ENCODE results near the gene ARHGAP26.

ARHGAP26 gene

DNA sequence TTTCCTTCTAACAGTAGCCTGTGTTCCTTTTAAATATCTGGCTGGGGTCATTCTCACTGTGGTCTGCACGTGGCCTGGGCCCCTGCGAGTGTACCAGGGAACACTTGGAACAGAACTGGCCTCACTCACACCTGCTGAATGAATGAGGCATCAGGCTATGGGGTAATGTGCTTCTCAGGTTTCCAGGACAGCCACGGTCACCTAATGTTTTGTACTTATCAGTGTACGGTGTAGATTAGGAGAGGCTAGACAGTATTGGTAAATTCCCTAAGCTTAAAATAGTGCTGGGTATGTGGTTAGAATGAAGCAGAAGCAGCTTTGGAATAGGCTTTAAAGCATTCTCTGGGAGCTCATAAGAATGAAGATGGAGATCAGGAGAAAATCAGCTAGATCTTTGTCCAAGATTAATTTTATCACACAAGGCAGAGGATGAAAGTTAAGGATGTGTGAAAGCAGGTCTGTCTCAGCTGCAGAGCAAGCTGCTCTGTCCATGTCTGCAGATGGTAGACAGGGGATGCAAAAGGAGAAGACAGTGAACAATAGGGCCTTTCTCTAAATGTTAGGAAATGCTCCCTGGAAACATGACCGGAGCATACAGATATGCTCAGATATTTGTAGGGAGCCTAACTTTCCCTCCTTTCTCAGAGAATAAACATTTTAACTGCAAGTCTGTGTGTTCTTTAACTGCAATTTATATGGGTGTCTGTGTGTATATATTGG is 365.8 kb downstream of the ARHGAP26 start:
- TF ChIP-seq, protein P1, sequence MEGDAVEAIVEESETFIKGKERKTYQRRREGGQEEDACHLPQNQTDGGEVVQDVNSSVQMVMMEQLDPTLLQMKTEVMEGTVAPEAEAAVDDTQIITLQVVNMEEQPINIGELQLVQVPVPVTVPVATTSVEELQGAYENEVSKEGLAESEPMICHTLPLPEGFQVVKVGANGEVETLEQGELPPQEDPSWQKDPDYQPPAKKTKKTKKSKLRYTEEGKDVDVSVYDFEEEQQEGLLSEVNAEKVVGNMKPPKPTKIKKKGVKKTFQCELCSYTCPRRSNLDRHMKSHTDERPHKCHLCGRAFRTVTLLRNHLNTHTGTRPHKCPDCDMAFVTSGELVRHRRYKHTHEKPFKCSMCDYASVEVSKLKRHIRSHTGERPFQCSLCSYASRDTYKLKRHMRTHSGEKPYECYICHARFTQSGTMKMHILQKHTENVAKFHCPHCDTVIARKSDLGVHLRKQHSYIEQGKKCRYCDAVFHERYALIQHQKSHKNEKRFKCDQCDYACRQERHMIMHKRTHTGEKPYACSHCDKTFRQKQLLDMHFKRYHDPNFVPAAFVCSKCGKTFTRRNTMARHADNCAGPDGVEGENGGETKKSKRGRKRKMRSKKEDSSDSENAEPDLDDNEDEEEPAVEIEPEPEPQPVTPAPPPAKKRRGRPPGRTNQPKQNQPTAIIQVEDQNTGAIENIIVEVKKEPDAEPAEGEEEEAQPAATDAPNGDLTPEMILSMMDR (IDR thresholded peaks at IDR 0.05; ENCODE audit: control insufficient read depth, extremely low read depth, insufficient read depth) = no peak
- no peak overlapping the region for H3K4me3 ChIP-seq (ENCODE audit: low read depth, low read length)
- no peak for DNase-seq (ENCODE audit: low read depth)

DNA sequence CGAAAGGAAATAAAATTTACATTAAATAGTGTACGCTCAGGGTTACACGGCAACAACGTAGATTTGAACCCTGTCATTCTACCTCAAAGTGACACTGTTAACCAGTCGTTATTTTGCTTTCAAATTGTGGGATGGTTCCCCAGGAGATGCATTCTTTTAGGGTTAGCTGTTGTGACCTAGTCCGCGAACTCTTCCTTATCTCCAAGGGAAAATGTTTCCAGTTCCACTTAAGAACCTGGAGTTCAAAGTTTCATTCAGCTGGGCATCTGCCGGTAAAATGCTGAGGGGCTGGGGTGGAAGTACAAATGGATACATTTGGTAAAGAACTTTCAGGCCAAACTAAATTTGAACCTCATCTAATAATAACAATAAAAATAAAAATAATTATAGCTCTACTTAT is 368.7 kb downstream of the ARHGAP26 start:
- H3K4me3 ChIP-seq (ENCODE audit: low read depth, low read length) = no peak overlapping the region
- TF ChIP-seq, protein P1 (IDR thresholded peaks at IDR 0.05; ENCODE audit: control insufficient read depth, extremely low read depth, insufficient read depth) = no peak
- DNase-seq (ENCODE audit: low read depth) = no peak

DNA sequence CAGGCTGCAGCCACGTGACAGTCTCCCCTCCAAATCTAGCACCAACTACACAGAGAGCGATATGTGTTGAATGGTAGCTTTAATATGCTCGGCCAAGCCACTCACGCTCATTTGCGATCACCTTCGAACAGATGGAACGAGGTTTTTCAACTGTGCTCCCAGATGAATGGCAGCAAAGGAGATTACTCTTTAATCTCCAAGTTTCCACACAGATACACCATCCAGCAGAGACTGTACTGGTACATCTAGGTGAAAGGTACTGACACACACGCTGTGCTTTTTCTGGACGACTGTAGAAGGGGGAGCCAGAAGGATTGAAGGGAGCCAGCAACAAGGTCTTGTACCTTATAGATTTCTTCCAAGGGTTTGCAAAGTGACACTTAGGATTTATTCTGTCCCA is 369.4 kb downstream of the ARHGAP26 start:
- TF ChIP-seq, protein P1 (IDR thresholded peaks at IDR 0.05; ENCODE audit: control insufficient read depth, extremely low read depth, insufficient read depth) = no peak
- no peak overlapping the region for H3K4me3 ChIP-seq (ENCODE audit: low read depth, low read length)
- no peak for DNase-seq (ENCODE audit: low read depth)

DNA sequence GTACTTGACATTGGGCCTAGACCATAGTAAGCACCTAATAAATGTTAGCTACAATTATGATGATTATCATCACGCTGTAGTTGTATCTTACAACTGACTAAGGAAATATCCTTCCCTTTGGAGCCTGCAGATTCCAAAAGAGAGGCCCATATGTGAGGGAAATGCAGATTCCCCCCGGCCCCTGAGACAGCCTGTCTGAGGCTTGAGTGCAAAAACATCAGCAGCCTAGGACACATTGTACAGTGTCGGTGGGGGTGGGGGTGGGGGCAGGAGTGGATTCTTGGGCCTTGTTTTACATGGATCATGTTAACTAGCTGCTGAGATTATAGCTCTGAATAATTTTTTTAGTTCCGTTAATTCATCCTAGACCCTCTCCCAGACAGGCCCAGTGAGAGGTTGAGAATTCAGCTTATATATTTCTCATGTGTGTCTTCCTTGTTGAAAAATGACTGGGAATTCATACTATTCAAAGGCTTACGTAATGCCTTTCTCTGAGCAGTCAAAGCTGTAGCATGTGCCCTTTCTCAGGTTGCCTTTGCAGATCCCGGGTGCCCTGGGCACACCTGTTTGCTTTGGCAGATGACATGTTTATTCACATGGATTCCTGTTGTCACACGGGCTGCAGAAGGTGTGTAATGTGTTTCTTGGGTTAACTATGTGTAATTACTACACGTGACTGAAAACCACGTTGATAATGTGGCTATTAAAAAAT is 370.5 kb downstream of the ARHGAP26 start:
- no peak overlapping the region for H3K4me3 ChIP-seq (ENCODE audit: low read depth, low read length)
- peak; percentile 98 for DNase-seq (ENCODE audit: low read depth)
- TF ChIP-seq, protein P1 (IDR thresholded peaks at IDR 0.05; ENCODE audit: control insufficient read depth, extremely low read depth, insufficient read depth) = no peak

DNA sequence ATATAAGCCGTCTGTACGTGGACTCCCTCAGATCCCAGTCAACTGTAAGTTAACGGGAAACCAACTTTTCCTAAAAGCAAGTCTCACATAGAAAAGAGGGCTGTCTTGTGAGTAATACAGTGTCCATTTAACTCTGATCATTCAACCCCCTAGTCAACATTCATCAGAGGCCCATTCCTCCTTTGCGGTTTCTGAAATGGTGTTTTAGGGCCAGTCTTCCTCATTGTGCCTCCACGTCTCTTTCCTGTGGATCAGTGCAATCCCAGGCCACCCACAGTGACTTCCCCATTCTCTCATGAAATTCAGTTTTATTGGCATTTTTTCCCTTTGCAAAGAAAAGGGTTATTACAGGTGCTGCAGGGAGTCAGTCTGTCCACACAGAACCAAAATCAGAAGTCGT is 371.5 kb downstream of the ARHGAP26 start:
- TF ChIP-seq, protein P1 (IDR thresholded peaks at IDR 0.05; ENCODE audit: control insufficient read depth, extremely low read depth, insufficient read depth) = no peak
- DNase-seq (ENCODE audit: low read depth) = no peak
- H3K4me3 ChIP-seq (ENCODE audit: low read depth, low read length) = no peak overlapping the region

DNA sequence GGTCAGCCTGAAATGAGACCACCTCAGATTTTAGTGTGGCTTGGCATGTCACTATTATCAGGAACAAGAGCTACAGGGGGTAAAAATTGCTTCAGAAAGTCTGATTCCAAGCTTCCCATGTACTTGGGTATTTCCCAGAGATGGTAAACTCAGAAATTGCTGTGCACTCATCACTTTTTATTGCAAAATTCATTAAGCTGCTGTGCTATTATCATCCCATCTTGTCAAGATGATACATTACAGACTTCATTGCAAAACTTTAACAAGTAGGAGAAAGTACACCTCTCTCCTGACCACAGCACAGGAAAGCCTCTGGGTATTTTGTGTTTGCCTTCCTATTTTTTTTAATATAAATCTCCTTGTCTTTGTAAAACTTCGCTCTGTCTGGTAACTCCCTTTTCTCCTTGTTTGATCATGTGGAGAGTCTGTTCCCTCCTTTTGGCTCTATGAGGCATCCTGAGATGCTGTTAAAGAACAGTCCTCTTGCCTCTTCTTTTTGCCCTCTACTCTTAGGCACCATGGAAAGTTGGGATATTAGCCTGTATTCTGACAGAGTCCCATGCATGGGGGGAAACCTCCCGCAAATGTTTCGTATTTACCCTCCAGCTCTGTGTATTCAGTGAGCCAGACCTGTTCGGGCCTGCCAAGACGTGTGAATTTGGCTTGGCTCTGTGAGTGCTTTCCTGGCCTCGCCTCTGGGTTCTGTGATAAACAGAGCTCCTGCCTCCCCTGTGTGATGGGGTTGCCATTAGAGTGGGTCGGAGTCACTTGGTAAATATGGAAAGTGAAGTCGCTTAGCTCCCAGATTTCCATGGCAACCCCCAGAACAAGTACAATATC is 372.6 kb downstream of the ARHGAP26 start:
- H3K4me3 ChIP-seq (ENCODE audit: low read depth, low read length) = no peak overlapping the region
- TF ChIP-seq, protein P1 (IDR thresholded peaks at IDR 0.05; ENCODE audit: control insufficient read depth, extremely low read depth, insufficient read depth) = no peak
- no peak for DNase-seq (ENCODE audit: low read depth)

Data from LNCaP clone FGC (cell line).